Amniotic stem cell (primary cell): Measurements from ENCODE around the gene GSTO2.
A peak's percentile ranks its signal among the peaks of the same experiment; 100 is the strongest.

Experiments
- DNase-seq: peaks from one replicate; lab custom pipeline; 2025; lab: John Stamatoyannopoulos, UW

Gene GSTO2

DNA sequence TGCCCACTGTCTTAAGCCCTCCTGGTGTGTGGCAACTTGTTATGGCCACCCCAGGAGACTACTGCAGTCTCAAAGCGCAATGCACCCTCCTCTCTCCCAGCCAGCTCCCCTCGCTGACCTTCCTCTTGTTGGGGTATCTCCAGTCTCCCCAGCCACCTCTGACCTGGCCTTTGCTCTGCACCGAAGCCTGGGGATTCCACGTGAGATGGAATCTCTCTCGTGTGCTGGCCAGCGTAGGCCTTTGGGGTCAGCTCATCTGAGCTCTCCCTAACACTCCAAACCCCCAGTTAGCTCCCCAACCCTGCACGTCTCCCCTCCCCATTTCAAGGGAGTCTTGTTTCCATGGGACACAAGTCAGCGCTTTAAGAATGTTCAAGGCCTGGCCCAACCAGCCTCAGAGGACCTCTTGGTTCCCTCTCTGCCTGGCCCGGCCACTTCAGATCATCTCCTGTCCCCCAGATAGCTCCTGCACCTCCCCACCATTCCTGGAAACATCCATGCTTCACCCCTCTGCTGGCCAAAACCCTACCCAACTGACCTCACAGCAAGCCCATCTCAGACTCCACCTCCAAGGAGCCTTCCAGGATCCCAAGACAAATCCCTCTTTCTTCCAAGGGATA lies 58.1 kb downstream of the GSTO2 start:
- DNase-seq: no peak

DNA sequence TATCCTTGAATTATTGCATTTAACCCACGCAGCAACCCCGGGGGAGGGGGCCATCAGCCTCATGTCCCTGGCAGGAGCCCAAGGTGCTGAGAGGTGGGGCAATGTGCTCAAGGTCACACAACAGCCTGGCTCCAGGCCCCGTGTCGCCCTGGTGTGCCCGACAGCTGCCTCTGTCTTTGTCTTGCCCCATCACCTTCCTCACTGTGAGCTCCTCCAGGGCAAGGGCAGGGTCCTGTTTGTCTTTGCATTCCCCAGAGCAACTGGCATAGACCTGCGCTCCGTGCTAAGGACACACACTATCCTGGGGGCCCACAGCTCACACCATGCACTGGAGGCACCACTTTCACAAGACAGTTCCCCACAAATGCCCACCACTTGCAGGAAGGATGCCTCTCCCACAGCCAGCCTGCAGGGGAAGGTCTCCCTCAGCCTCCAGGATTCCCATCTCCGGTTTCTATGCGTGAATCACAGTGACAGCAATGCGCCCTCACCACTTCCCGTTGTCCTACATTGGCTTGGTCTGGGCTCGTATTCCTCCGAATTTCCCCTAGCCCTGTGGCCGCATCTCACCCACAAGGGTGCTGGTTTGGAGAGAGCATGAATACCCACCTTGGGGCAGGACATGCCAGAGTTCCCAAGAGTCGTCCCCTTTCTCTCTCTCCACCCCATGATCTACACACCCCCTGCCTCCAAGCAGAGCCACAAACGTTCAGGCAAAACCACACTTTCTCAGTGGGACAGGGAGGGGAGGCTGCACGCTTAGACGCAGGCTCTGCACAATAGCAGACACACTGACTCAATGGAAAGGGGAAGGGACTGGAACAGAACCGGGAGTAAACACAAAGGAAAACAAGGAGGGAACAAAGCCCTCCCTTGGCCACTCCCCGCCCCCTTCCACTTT lies 59.0 kb downstream of the GSTO2 start:
- peak; percentile 78 for DNase-seq

DNA sequence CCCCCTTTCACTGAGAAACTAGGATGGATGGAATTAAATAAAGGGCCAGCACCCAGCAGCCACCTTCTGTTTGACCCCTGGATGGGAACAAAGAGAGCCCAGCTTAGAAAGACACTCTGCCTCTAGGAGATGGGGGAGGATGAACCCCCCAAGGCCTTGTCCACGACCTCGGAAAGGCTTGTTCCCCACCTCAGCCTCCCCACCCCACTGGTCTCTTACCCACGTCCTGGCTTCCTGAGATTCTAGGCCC lies 59.6 kb downstream of the GSTO2 start:
- no peak for DNase-seq

GRCh38 chr10:104328896-104329710 lies 60.1 kb downstream of the GSTO2 start:
- DNase-seq: peak; percentile 61

- DNase-seq: peak; percentile 63
These were observed 60.8 kb downstream of the GSTO2 start for GRCh38 chr10:104329735-104330134.

DNA sequence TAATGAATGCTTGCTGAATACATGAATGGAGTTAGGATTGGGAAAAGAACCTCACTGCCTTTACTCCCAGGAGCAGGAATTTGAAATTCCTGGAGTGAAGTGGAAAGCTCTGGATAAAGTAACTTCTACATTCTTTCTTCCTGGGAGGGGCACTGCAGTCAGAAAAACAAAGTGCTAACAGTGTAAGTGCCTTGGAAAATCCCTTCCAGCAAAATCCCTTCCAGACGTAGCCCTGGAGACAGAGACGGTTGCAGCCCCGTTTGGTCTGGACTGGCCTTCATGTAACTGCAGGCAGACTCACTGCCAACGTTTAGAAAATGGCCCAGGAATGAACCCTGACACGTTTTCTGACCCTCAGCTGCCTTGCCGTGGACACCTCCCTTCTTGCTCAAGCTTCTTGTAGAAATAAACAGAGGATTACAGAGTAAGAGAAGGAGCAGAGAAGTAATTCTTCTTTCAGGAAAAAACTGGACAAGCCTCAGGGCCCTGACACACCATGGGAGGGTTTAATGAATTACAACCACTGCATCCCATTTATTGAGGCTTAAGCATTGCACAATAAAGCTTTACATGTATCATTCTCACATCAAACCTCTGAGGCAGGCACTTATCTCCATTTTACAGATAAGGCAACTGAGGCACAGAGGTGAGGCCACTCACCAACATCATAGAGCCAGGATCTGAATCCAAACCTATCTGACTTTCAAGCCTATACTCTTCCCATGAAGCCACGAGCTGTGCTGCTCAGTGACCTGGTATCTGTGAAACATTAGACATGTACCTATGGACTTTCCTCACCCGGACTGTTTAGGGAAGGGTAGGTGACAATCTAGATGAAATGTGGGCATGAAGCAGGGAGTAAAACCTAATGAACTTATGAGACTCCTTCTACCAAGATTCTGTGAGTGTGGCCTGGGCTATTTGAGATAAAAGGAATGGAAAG lies 61.5 kb downstream of the GSTO2 start:
- peak; percentile 83 for DNase-seq

DNA sequence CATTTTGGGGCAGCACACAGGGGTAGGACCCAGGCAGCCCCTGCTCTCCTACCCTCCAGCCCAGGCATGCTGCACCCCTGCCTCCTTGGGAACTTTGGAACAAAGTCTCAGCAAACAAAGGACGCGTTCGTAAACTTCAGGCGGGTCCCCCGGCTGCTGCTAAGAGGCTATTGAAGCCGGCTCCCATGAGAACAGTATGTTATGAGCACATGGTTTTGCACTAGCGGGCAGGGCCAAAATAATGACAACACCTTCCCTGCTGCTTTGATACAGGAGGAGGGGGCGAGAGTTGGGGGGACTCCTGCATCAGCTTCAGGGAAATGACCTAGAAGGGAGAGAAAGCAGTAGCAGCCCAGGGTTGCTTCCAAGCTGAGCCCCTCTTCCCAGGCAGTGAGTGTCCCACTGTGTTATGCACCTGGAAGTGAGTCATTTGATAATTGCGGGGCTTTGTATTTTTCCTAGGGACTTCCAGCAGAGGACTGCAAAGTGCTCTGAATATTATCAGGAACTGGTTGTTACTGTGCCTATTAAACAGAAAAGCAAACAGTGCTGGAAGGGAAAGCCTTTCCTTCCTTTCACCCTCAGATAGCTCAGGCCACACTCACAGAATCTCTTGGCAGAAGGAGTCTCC lies 62.3 kb downstream of the GSTO2 start:
- no peak for DNase-seq

- DNase-seq: no peak
These were observed 63.5 kb downstream of the GSTO2 start for GRCh38 chr10:104332243-104333031.

GRCh38 chr10:104333032-104333727 lies 64.2 kb downstream of the GSTO2 start:
- no peak for DNase-seq

GRCh38 chr10:104333728-104334373 lies 64.9 kb downstream of the GSTO2 start:
- no peak for DNase-seq

DNA sequence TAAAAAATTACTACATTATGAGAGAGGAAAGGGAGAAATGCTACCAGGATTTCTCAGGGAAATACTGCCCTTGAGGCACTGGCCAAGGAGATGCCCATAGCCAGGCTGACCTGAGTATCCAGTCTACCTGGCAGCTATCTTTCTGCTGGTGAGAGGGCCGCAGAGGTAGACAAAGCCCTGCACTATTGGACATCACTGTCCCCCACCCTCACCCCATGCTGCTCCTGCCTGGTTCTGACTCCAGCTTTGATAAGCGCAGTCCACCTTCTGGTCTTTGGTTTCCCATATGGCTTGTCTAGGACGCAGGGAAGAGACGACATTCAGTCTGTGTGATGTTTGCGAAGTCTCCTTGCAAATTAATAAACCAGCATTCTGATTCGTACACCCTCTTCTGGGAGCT lies 65.6 kb downstream of the GSTO2 start:
- no peak for DNase-seq

- DNase-seq: no peak
These were observed 66.1 kb downstream of the GSTO2 start for GRCh38 chr10:104334965-104335650.

DNA sequence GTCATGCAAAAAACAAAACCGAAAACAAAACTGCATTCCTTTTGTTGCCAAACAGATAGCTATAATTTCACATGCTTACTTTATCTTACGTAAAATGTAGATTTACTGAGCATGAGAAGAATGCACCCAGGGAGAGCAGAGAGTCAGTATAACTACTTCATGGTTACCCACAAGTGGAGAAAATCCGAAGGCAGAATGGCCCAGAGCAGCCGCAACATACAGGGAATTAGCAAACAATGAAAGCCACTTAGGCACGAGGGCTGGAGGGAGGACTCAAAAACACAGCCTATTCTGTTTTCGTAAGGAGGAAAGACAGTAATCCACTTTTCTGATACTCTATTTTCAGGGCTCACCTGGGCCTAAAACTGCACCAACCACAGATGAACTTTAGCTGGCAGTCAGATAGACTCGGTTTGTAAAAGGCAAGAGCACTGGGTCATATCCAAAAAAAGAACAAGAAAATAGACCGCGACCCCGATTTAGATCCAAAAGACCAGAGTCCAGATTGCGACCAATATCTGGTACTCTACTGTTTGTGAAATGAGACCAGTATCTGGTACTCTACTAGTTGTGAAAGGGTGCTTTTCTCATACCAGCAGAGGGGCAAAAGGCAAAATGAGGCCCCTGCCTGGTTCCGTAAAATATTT lies 68.0 kb downstream of the GSTO2 start:
- DNase-seq: no peak

- DNase-seq: no peak
These were observed 68.6 kb downstream of the GSTO2 start for GRCh38 chr10:104337521-104337984.

DNA sequence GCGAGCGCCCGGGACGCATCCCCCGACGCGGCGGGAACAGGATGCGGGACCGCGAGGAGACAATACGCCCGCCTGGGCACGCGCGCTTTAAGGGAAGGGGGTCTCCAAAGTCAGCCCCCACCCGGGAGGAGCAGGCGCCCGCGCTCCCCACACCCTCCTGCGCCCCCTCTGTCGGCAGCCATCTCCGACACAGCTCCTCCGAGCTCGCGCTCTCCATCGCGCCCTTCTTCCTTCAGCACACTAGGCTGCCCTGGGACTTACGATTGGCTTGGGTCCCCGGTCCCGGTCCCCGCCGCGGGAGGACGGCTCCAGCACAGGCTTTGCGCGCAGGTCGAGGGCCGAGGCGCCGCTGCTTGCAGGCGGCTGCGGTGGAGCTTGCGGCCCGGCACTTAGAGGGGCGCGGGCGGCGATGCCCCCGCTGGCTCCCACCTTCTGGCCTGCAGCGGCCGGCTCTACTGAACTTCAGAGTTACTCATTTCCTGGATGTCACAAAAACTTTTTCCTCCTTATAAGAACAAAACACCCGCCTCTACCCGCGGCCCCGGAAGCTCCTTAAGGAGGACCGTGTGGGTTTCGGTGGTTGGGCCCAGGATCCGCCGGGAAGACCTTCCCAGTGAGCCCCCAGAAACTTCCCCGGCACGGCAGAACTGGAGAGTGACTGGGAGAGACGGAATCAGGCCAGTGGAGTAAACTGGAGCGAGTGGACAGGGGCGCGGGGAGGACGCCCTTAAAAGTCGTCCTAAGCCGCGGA lies 69.2 kb downstream of the GSTO2 start, which contains the start of gene ITPRIP:
Gene ITPRIP, minus strand, starts transcription at position 481 of the 751 bp plus-strand sequence. CDS start 22,414 bp downstream, outside the sequence.
- peak; percentile 67 for DNase-seq

DNA sequence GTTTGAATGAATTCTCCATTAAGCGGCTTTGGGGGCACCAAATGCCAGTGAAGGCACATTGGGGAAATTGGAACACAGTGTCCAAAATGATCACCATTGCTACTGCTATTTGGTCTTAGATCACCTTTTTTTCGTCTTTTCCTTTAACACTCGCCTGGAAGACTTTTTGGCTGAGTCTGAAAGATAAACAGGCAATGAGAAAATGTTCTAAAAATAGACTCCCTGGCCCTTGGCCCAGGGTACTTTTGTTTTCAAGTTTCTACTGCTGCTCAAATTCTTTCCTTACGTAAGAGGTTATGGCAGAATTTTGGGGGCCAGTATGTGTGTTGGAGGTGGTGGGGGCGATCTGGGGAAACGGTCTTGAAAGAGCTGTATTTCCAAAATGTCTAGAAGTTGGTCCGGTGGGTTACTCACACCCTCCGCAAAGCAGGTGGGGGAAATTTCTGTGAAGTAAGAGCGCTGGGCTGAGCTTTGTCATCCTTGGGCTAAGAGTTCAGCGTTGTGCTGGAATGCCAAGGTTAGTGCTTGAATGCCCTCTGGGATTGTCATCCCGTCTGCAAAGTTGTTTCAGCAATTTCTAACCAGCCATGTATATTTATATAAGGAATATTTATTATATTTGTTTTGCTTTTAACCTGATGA lies 70.6 kb downstream of the GSTO2 start:
- DNase-seq: peak; percentile 43

DNA sequence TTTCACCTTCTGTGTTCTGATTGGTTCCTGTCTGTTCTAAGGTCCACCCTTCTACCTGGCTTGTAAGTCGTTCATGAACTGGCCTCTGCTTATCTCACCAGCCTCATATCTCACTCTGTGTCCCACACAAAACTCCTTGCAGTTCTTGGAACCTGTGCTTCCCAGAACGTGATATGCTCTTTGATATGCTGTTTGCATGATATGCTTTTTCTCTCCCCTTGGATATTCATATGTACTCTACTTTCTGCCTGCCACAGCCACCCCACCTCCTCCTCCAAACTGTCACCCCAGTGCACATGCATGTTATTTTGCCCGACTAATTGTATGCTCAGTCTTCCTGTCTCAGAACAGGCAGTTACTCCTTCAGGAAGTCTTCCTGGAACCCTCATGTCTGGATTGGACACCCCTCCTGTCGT lies 71.1 kb downstream of the GSTO2 start:
- DNase-seq: no peak
